Gastrocnemius medialis (tissue), 4 donors: ENCODE data around the gene ANXA3. TPM values are rescaled to one million over a fixed set of nuclear protein-coding genes. Genes with fewer than 3 reads are reported as not detected.

Source experiments
- ATAC-seq, 2 donors: fragments of 150-250 bp; one replicate each; pipeline ENCODE4 v1.9.1; 2016
- DNase-seq, 2 donors: peaks; one replicate each; pipeline ENCODE4 v3.0.0-alpha.2; 2019
- H3K27ac ChIP-seq, 4 donors: fragments of 200-600 bp; sonication (generic); 1 replicate in 1 of 4; 2 replicates in 3 of 4; pipeline ENCODE4 v1.5.1; 2016 to 2018; ENCODE audit warnings: mild to moderate bottlenecking in 2 of 4, moderate library complexity in 1 of 4
- H3K27me3 ChIP-seq, 3 donors: fragments of 200-600 bp; sonication (generic) in 2 of 3; 1 replicate in 1 of 3; 2 replicates in 2 of 3; pipeline versions ENCODE4 v1.5.1 to v1.6.0; 2016 to 2019; ENCODE audit warnings: mild to moderate bottlenecking in 1 of 3, moderate library complexity in 1 of 3
- H3K36me3 ChIP-seq, 2 donors: fragments of 200-600 bp; sonication (generic) in 1 of 2; one replicate each; pipeline ENCODE4 v1.5.1; 2017 to 2018
- H3K4me1 ChIP-seq, 2 donors: fragments of 200-600 bp; sonication (generic) in 1 of 2; one replicate each; pipeline ENCODE4 v1.5.1; 2016 to 2017; ENCODE audit warnings: mild to moderate bottlenecking in 2 of 2
- H3K4me3 ChIP-seq, 4 donors: fragments of 200-600 bp; sonication (generic) in 3 of 4; 1 replicate in 1 of 4; 2 replicates in 3 of 4; pipeline ENCODE4 v1.5.1; 2016 to 2019; ENCODE audit warnings: mild to moderate bottlenecking in 2 of 4
- H3K9me3 ChIP-seq, 3 donors: fragments of 200-600 bp; sonication (generic) in 2 of 3; 1 replicate in 1 of 3; 2 replicates in 2 of 3; pipeline ENCODE4 v1.5.1; 2016 to 2019
- POLR2A ChIP-seq, 2 donors: fragments of 450-650 bp; IDR thresholded peaks; one replicate each; pipeline ENCODE4 v1.6.1; 2017; ENCODE audit warnings: antibody characterized with exemption in 2 of 2, mild to moderate bottlenecking in 2 of 2, moderate library complexity in 2 of 2
- in situ Hi-C, 4 donors: fragments of 200-750 bp; cut with MboI; loops; one replicate each; pipeline versions ENCODE4 v1.15.0 to v1.8.0; 2017; ENCODE audit warnings: low sequenced_read_pairs in 4 of 4
- intact Hi-C: fragments of 100-400 bp; cut with DNase I; formaldehyde crosslinking; loops from one replicate; pipeline ENCODE4 v1.15.1; 2023; ENCODE audit warnings: low total_unique reads
- total RNA-seq, 4 donors: library from RNA; depleted of rRNA; stranded (reverse); fragments of >200 nt; gene quantifications; one replicate each; pipeline versions ENCODE4 v1.1.0 to v1.2.3, GENCODE V29; 2016
- TF ChIP-seq, protein P1 (sequence below), 5 experiments: fragments of 450-650 bp in 3 of 5; fragments of 200-600 bp in 2 of 5; sonication (generic) in 2 of 5; IDR thresholded peaks in 4 of 5; conservative IDR thresholded peaks in 1 of 5; 1 replicate in 4 of 5; 2 replicates in 1 of 5; pipeline ENCODE4 v1.5.1; 2016 to 2019; ENCODE audit warnings: antibody characterized with exemption in 5 of 5, mild to moderate bottlenecking in 3 of 5, moderate library complexity in 3 of 5

Gene ANXA3
- total RNA-seq, 4 donors from 2014 or later: 15.4 to 22.8 (median 17.7) TPM

DNA sequence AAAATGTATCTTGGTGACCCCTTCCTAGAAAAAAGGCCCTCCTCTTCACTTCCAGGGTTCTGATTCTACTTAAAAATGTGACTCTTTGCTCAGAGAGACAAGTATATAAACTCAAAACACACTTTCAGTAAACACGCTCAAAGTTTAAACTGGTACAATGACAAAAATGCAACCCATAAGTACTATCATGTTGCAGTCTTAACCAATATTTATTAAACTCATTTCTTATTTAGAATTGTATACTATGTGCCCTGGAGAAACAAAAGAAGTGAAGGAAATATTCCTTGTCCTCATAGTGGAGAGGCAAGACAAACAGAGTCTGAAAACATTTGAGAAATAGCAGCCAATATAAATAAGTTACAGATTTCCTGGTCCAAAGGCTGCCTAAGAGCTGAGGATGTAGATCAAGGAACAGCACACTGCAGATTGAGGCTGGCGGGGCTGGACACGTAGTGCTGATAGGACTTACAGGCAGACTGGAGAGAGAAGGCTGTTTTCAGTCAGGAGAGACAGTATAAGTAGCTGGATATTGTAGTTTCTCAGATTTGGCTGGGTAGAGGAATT is 39.1 kb upstream of the ANXA3 start:
- Histone ChIP-seq H3K4me3 (no peak overlapping the region), H3K27ac (no peak overlapping the region), H3K27me3 (no peaks in the 10 kb centered on the region), H3K4me1 (no peaks in the 10 kb centered on the region), H3K36me3 (peaks cover 0 to 7% of the 10 kb centered on the region in 2 donors), H3K9me3 (no peaks in the 10 kb centered on the region)
- ATAC-seq: no peak
- in situ Hi-C loops (loop anchor here in 3 of 4 donors (10.0 to 25.0 kb wide), 2 partner anchors 550 to 558 kb away; no protein-coding TSS in a partner anchor), intact Hi-C loops (no loop called here)
- no peak for DNase-seq
- TF ChIP-seq, protein P1, sequence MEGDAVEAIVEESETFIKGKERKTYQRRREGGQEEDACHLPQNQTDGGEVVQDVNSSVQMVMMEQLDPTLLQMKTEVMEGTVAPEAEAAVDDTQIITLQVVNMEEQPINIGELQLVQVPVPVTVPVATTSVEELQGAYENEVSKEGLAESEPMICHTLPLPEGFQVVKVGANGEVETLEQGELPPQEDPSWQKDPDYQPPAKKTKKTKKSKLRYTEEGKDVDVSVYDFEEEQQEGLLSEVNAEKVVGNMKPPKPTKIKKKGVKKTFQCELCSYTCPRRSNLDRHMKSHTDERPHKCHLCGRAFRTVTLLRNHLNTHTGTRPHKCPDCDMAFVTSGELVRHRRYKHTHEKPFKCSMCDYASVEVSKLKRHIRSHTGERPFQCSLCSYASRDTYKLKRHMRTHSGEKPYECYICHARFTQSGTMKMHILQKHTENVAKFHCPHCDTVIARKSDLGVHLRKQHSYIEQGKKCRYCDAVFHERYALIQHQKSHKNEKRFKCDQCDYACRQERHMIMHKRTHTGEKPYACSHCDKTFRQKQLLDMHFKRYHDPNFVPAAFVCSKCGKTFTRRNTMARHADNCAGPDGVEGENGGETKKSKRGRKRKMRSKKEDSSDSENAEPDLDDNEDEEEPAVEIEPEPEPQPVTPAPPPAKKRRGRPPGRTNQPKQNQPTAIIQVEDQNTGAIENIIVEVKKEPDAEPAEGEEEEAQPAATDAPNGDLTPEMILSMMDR (IDR thresholded peaks at IDR 0.05 in 4 of 5, conservative IDR thresholded peaks at IDR 0.05 in 1 of 5): no peak
- TF ChIP-seq POLR2A (IDR thresholded peaks at IDR 0.05): no peak

DNA sequence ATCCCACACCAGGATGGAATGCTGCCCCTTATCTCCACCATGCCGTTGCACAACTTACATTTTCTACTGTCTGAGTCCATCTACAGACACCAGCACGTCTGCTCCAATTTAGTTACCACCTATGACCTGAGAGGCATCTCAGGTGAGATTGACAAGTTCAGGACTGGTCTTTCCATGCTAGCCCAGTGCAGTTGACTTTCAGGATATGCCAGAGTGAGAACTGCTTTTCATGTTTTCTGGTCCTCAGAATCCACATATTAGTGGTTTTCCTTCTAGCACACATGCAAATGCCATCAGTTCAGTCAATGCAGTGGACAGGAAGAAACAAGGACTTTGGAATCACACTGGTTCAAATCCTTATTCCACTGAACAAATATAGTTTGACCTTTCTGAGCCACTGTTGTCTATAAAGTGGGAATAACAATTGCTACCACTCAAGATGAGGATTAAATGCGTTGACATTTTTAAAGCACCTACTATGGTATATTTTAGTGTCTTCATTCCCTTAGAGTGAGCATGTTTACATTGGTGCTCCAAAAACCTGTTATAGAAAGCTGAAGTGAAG is 38.1 kb upstream of the ANXA3 start:
- H3K4me1 ChIP-seq: no peaks in the 10 kb centered on the region
- TF ChIP-seq, protein P1 (IDR thresholded peaks at IDR 0.05 in 4 of 5, conservative IDR thresholded peaks at IDR 0.05 in 1 of 5): no peak
- TF ChIP-seq POLR2A (IDR thresholded peaks at IDR 0.05): no peak
- in situ Hi-C loops: loop anchor here in 3 of 4 donors (10.0 to 25.0 kb wide), 2 partner anchors 551 to 559 kb away; no protein-coding TSS in a partner anchor
- DNase-seq (no peak), ATAC-seq (no peak)
- H3K27ac ChIP-seq: no peak overlapping the region
- peaks cover 0 to 7% of the 10 kb centered on the region in 2 donors for H3K36me3 ChIP-seq
- no peaks in the 10 kb centered on the region for H3K27me3 ChIP-seq
- H3K4me3 ChIP-seq: no peak overlapping the region
- intact Hi-C loops: no loop called here
- H3K9me3 ChIP-seq: no peaks in the 10 kb centered on the region

DNA sequence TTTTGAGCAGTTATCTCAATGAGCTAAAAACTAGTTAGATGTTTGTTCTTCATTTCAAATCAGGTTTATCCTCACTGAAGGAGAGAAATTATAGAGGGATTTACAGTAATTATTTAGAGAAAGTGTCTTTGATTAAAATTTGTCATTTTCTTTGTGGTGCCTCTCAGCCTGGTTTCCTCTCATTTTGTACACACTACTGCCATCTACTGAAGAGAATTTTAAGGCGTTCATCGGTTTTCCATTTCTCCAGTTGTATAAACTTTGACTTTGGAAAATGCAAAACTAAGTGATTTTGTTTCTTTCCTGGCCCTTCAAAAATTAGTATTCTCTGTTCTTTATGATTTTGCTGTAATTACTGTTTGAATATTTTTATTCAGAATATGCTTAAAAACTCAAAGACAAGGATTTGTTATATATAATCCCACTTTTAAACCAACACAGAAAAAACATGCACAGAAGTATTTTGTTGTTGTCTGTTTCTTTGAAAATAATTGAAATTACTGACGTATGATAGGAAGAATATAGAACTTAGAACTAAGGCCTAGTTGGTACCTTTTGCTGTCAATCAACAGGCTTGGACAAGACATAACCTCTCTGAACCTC is 34.4 kb upstream of the ANXA3 start:
- H3K27me3 ChIP-seq: no peaks in the 10 kb centered on the region
- intact Hi-C loops: loop anchor here (2.0 kb wide), 1 partner anchor 558 kb away; no protein-coding TSS in a partner anchor
- no peak for DNase-seq

DNA sequence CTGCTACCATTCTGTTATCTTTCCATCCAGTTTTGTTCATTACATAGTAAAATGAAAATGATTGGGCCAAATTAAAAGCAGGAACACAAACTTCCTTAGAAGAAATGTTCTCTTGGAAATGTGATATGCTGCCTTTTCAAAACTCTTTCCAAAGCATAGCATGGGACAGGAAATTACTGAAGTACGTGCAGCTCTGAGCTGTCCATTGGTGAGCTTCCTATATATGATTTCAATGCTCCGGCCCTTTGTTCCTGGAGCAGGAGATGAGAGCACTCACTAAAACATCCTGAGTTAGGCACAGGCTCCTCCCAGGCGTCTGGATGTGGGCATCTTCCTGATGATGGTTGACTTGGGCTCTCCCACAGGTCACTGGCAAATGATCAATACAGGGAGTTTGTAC is 33.0 kb upstream of the ANXA3 start:
- Histone ChIP-seq H3K4me1 (no peaks in the 10 kb centered on the region), H3K27me3 (no peaks in the 10 kb centered on the region), H3K36me3 (no peaks in the 10 kb centered on the region), H3K9me3 (no peaks in the 10 kb centered on the region), H3K27ac (no peak overlapping the region), H3K4me3 (no peak overlapping the region)
- DNase-seq (no peak), ATAC-seq (no peak)
- intact Hi-C loops: no loop called here
- in situ Hi-C loops: loop anchor here (5.0 to 25.0 kb wide), 3 partner anchors 556 to 564 kb away; no protein-coding TSS in a partner anchor
- TF ChIP-seq, protein P1 (IDR thresholded peaks at IDR 0.05 in 4 of 5, conservative IDR thresholded peaks at IDR 0.05 in 1 of 5): no peak
- no peak for TF ChIP-seq POLR2A (IDR thresholded peaks at IDR 0.05)

More for the DNA sequence above, 34.4 kb upstream of the ANXA3 start:
- H3K9me3 ChIP-seq: no peaks in the 10 kb centered on the region
- no peak overlapping the region for H3K27ac ChIP-seq
- in situ Hi-C loops: loop anchor here (5.0 to 25.0 kb wide), 3 partner anchors 555 to 562 kb away; no protein-coding TSS in a partner anchor
- H3K4me3 ChIP-seq: no peak overlapping the region
- H3K4me1 ChIP-seq: no peaks in the 10 kb centered on the region
- no peak for ATAC-seq
- TF ChIP-seq POLR2A (IDR thresholded peaks at IDR 0.05): no peak
- TF ChIP-seq, protein P1 (IDR thresholded peaks at IDR 0.05 in 4 of 5, conservative IDR thresholded peaks at IDR 0.05 in 1 of 5): peak in 4 of 5 experiments; percentile 11 to 56 (median 40)
- no peaks in the 10 kb centered on the region for H3K36me3 ChIP-seq
